GM23338 (cell line): ENCODE measurements around the gene CACNA1D. TPM values are rescaled to one million over a fixed set of nuclear protein-coding genes. Genes with fewer than 3 reads are reported as not detected.

Experiments
- ATAC-seq: fragments of 200-7000 bp; cut with Tn5 transposase; 3 replicates; pipeline ENCODE4 v1.9.1; 2020
- DNase-seq: peaks from one replicate; pipeline ENCODE4 v3.0.0-alpha.2; 2015; ENCODE audit warnings: low spot score
- H2AFZ ChIP-seq: fragments of 200-600 bp; sonication (generic); 2 replicates; pipeline ENCODE4 v1.8.0; 2016; ENCODE audit warnings: antibody characterized with exemption, mild to moderate bottlenecking, moderate library complexity
- H3F3A ChIP-seq: fragments of 200-600 bp; sonication (generic); replicated peaks from 2 replicates; pipeline ENCODE4 v1.8.0; 2017; ENCODE audit warnings: antibody characterized with exemption, mixed run types, low read depth
- H3K27ac ChIP-seq: fragments of 200-600 bp; sonication (generic); 2 replicates; pipeline ENCODE4 v1.6.1; 2016; ENCODE audit warnings: low read depth
- H3K27me3 ChIP-seq: fragments of 200-600 bp; sonication (generic); 2 replicates; pipeline ENCODE4 v1.8.0; 2016; ENCODE audit warnings: mild to moderate bottlenecking, mixed run types, moderate library complexity; ENCODE audit not compliant: insufficient read depth
- H3K36me3 ChIP-seq: fragments of 200-600 bp; sonication (generic); 2 replicates; pipeline ENCODE4 v1.8.0; 2016; ENCODE audit warnings: mild to moderate bottlenecking; ENCODE audit not compliant: insufficient read depth
- H3K4me1 ChIP-seq: fragments of 200-600 bp; sonication (generic); 2 replicates; pipeline ENCODE4 v1.8.0; 2016; ENCODE audit warnings: mild to moderate bottlenecking, moderate library complexity; ENCODE audit not compliant: insufficient read depth
- H3K4me2 ChIP-seq: fragments of 200-600 bp; sonication (generic); 2 replicates; pipeline ENCODE4 v1.7.1; 2017; ENCODE audit warnings: mixed run types
- H3K4me3 ChIP-seq: fragments of 200-600 bp; sonication (generic); 2 replicates; pipeline ENCODE4 v1.6.1; 2016; ENCODE audit warnings: mixed run types
- H3K79me2 ChIP-seq: fragments of 200-600 bp; sonication (generic); replicated peaks from 2 replicates; pipeline ENCODE4 v1.8.0; 2017; ENCODE audit warnings: mild to moderate bottlenecking; ENCODE audit not compliant: insufficient read depth
- H3K9me2 ChIP-seq: fragments of 200-600 bp; sonication (generic); 2 replicates; pipeline ENCODE4 v1.8.0; 2017; ENCODE audit not compliant: insufficient read depth
- H4K20me1 ChIP-seq: fragments of 200-600 bp; sonication (generic); replicated peaks from 2 replicates; pipeline ENCODE4 v1.8.0; 2017; ENCODE audit warnings: mild to moderate bottlenecking; ENCODE audit not compliant: insufficient read depth
- H3K27ac Mint-ChIP-seq: 2 replicates; pipeline ENCODE4 v1.8.0; 2020; ENCODE audit warnings: inconsistent platforms, mild to moderate bottlenecking, moderate library complexity, mixed read lengths
- H3K27me3 Mint-ChIP-seq: 3 replicates; pipeline ENCODE4 v1.8.0; 2022; ENCODE audit warnings: low read depth, mild to moderate bottlenecking, moderate library complexity, mixed read lengths, inconsistent platforms; ENCODE audit not compliant: insufficient read depth, poor library complexity
- H3K36me3 Mint-ChIP-seq: 3 replicates; pipeline ENCODE4 v1.8.0; 2021; ENCODE audit warnings: low read depth, mild to moderate bottlenecking, inconsistent platforms, moderate library complexity, mixed read lengths
- H3K4me1 Mint-ChIP-seq: 3 replicates; pipeline ENCODE4 v1.8.0; 2020; ENCODE audit warnings: mild to moderate bottlenecking, inconsistent platforms, mixed read lengths
- H3K4me3 Mint-ChIP-seq: 3 replicates; pipeline ENCODE4 v1.8.0; 2021; ENCODE audit warnings: moderate library complexity, mild to moderate bottlenecking, inconsistent platforms, mixed read lengths
- H3K9me3 Mint-ChIP-seq: 3 replicates; pipeline ENCODE4 v1.8.0; 2020; ENCODE audit warnings: moderate library complexity, mild to moderate bottlenecking, inconsistent platforms, mixed read lengths
- CREB1 ChIP-seq: fragments of 250-450 bp; sonication (Bioruptor Pico); IDR thresholded peaks from 2 replicates; pipeline ENCODE4 v1.5.0; 2020; ENCODE audit warnings: low read depth, mild to moderate bottlenecking, moderate library complexity
- EZH2 ChIP-seq: fragments of 200-600 bp; sonication (generic); IDR thresholded peaks from one replicate; pipeline ENCODE4 v1.8.0; 2017; ENCODE audit warnings: antibody characterized with exemption, mild to moderate bottlenecking, low read depth; ENCODE audit not compliant: unreplicated experiment
- EZH2phosphoT487 ChIP-seq: fragments of 200-600 bp; sonication (generic); IDR thresholded peaks from one replicate; pipeline ENCODE4 v1.8.1; 2018; ENCODE audit warnings: antibody characterized with exemption; ENCODE audit not compliant: unreplicated experiment
- JUNB ChIP-seq: IDR thresholded peaks from one replicate; pipeline ENCODE4 v1.6.1; 2016; ENCODE audit warnings: antibody characterized with exemption; ENCODE audit not compliant: unreplicated experiment
- NANOG ChIP-seq: IDR thresholded peaks from 2 replicates; pipeline ENCODE4 v1.6.1; 2016; ENCODE audit warnings: antibody characterized with exemption, borderline replicate concordance
- STAT1 ChIP-seq: IDR thresholded peaks from one replicate; pipeline ENCODE4 v1.6.1; 2016; ENCODE audit warnings: antibody characterized with exemption; ENCODE audit not compliant: unreplicated experiment
- ZNF114 ChIP-seq: fragments of 250-450 bp; sonication (Bioruptor Pico); IDR thresholded peaks from 2 replicates; pipeline ENCODE4 v1.5.0; 2020; ENCODE audit warnings: mild to moderate bottlenecking, moderate library complexity
- ZNF331 ChIP-seq: fragments of 250-450 bp; sonication (Bioruptor Pico); IDR thresholded peaks from 2 replicates; pipeline ENCODE4 v1.5.0; 2020; ENCODE audit warnings: low read depth, mild to moderate bottlenecking, moderate library complexity
- polyA plus RNA-seq: library from polyadenylated mRNA; unstranded; fragments of >200 nt; fragmentation: Nextera tagmentation; extraction: Ambion mirVana; gene quantifications from 2 replicates; pipeline ENCODE4 v1.2.1, GENCODE V29; 2016
- total RNA-seq: library from RNA; depleted of rRNA; stranded (reverse); fragments of >200 nt; shearing (Covaris generic); gene quantifications from 2 replicates; pipeline ENCODE4 v1.2.3, GENCODE V29; 2014
- TF ChIP-seq, protein P1 (sequence below): fragments of 250-450 bp; sonication (Bioruptor Pico); IDR thresholded peaks from 2 replicates; pipeline ENCODE4 v1.5.0; 2020; ENCODE audit warnings: mild to moderate bottlenecking, moderate library complexity
- TF ChIP-seq, protein P2 (sequence below): IDR thresholded peaks from 2 replicates; pipeline ENCODE4 v1.6.1; 2016; ENCODE audit warnings: antibody characterized with exemption

Gene CACNA1D
- total and polyA plus RNA-seq, 2 experiments from 2014 or later = 1.7 to 1.8 TPM

GRCh38 chr3:53820084-53820483 lies 325.7 kb downstream of the CACNA1D start (continued):
- TF ChIP-seq, protein P1, sequence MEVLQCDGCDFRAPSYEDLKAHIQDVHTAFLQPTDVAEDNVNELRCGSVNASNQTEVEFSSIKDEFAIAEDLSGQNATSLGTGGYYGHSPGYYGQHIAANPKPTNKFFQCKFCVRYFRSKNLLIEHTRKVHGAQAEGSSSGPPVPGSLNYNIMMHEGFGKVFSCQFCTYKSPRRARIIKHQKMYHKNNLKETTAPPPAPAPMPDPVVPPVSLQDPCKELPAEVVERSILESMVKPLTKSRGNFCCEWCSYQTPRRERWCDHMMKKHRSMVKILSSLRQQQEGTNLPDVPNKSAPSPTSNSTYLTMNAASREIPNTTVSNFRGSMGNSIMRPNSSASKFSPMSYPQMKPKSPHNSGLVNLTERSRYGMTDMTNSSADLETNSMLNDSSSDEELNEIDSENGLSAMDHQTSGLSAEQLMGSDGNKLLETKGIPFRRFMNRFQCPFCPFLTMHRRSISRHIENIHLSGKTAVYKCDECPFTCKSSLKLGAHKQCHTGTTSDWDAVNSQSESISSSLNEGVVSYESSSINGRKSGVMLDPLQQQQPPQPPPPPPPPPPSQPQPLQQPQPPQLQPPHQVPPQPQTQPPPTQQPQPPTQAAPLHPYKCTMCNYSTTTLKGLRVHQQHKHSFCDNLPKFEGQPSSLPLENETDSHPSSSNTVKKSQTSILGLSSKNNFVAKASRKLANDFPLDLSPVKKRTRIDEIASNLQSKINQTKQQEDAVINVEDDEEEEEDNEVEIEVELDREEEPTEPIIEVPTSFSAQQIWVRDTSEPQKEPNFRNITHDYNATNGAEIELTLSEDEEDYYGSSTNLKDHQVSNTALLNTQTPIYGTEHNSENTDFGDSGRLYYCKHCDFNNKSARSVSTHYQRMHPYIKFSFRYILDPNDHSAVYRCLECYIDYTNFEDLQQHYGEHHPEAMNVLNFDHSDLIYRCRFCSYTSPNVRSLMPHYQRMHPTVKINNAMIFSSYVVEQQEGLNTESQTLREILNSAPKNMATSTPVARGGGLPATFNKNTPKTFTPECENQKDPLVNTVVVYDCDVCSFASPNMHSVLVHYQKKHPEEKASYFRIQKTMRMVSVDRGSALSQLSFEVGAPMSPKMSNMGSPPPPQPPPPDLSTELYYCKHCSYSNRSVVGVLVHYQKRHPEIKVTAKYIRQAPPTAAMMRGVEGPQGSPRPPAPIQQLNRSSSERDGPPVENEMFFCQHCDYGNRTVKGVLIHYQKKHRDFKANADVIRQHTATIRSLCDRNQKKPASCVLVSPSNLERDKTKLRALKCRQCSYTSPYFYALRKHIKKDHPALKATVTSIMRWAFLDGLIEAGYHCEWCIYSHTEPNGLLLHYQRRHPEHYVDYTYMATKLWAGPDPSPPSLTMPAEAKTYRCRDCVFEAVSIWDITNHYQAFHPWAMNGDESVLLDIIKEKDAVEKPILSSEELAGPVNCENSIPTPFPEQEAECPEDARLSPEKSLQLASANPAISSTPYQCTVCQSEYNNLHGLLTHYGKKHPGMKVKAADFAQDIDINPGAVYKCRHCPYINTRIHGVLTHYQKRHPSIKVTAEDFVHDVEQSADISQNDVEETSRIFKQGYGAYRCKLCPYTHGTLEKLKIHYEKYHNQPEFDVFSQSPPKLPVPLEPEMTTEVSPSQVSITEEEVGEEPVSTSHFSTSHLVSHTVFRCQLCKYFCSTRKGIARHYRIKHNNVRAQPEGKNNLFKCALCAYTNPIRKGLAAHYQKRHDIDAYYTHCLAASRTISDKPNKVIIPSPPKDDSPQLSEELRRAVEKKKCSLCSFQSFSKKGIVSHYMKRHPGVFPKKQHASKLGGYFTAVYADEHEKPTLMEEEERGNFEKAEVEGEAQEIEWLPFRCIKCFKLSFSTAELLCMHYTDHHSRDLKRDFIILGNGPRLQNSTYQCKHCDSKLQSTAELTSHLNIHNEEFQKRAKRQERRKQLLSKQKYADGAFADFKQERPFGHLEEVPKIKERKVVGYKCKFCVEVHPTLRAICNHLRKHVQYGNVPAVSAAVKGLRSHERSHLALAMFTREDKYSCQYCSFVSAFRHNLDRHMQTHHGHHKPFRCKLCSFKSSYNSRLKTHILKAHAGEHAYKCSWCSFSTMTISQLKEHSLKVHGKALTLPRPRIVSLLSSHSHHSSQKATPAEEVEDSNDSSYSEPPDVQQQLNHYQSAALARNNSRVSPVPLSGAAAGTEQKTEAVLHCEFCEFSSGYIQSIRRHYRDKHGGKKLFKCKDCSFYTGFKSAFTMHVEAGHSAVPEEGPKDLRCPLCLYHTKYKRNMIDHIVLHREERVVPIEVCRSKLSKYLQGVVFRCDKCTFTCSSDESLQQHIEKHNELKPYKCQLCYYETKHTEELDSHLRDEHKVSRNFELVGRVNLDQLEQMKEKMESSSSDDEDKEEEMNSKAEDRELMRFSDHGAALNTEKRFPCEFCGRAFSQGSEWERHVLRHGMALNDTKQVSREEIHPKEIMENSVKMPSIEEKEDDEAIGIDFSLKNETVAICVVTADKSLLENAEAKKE (CRISPR knock-in tag) = no peak
- TF ChIP-seq ZNF114 (CRISPR knock-in tag) = no peak

- Mint-ChIP-seq H3K9me3 (no peaks in the 10 kb centered on the region), H3K27me3 (peaks cover 2% of the 10 kb centered on the region), H3K4me1 (peaks cover 10% of the 10 kb centered on the region), H3K4me3 (no peak overlapping the region), H3K36me3 (peaks cover 12% of the 10 kb centered on the region; the same call in 1 of the 3 replicates), H3K27ac (no peak overlapping the region)
- DNase-seq = no peak
- Histone ChIP-seq H3K27me3 (no peaks in the 10 kb centered on the region), H3F3A (no peaks in the 10 kb centered on the region), H4K20me1 (no peaks in the 10 kb centered on the region; the same call in 1 of the 2 replicates), H3K4me3 (no peak overlapping the region), H3K79me2 (no peaks in the 10 kb centered on the region), H2AFZ (no peak overlapping the region), H3K4me2 (no peak overlapping the region), H3K4me1 (no peaks in the 10 kb centered on the region), H3K9me2 (no peaks in the 10 kb centered on the region), H3K27ac (no peak overlapping the region), H3K36me3 (no peaks in the 10 kb centered on the region; the same call in 1 of the 2 replicates)
- no peak for ATAC-seq
- TF ChIP-seq, protein P2, sequence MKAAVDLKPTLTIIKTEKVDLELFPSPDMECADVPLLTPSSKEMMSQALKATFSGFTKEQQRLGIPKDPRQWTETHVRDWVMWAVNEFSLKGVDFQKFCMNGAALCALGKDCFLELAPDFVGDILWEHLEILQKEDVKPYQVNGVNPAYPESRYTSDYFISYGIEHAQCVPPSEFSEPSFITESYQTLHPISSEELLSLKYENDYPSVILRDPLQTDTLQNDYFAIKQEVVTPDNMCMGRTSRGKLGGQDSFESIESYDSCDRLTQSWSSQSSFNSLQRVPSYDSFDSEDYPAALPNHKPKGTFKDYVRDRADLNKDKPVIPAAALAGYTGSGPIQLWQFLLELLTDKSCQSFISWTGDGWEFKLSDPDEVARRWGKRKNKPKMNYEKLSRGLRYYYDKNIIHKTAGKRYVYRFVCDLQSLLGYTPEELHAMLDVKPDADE = no peak
- no peak for TF ChIP-seq EZH2phosphoT487
- no peak for TF ChIP-seq CREB1 (CRISPR knock-in tag)
- no peak for TF ChIP-seq JUNB
- no peak for TF ChIP-seq EZH2
- no peak for TF ChIP-seq STAT1
- no peak for TF ChIP-seq NANOG
- no peak for TF ChIP-seq ZNF331
Observed at GRCh38 chr3:53820756-53821580, 326.6 kb downstream of the CACNA1D start.
